Neural cell (in vitro differentiated cells): Measurements from ENCODE around the gene SLC12A7. TPM values are rescaled to one million over a fixed set of nuclear protein-coding genes. Genes with fewer than 3 reads are reported as not detected.

Experiments
- H2AFZ ChIP-seq: fragments of 200-600, 300-800 bp; sonication (generic), shearing (Covaris generic); 2 replicates; pipeline ENCODE4 v1.6.0; 2014; ENCODE audit warnings: low read depth, mild to moderate bottlenecking, antibody characterized with exemption, low read length, moderate library complexity
- H3F3A ChIP-seq: fragments of 200-600 bp; shearing (Covaris generic); 2 replicates; pipeline ENCODE4 v1.6.1; 2016; ENCODE audit warnings: mild to moderate bottlenecking, moderate library complexity, mixed read lengths, antibody characterized with exemption, low read length; ENCODE audit not compliant: insufficient read depth, poor library complexity, severe bottlenecking
- H3K27ac ChIP-seq: fragments of 200-600, 300-800 bp; sonication (generic), shearing (Covaris generic); 2 replicates; pipeline ENCODE4 v1.5.1; 2014; ENCODE audit warnings: mild to moderate bottlenecking, low read length, moderate library complexity
- H3K27me3 ChIP-seq: fragments of 300-800, 200-600 bp; sonication (generic), shearing (Covaris generic); 2 replicates; pipeline ENCODE4 v1.6.0; 2014; ENCODE audit warnings: mild to moderate bottlenecking, low read depth, low read length, moderate library complexity; ENCODE audit not compliant: insufficient read depth
- H3K36me3 ChIP-seq: fragments of 300-800, 200-600 bp; sonication (generic), shearing (Covaris generic); 2 replicates; pipeline ENCODE4 v1.5.1; 2014; ENCODE audit warnings: mild to moderate bottlenecking, antibody characterized with exemption, low read length, moderate library complexity; ENCODE audit not compliant: insufficient read depth
- H3K4me2 ChIP-seq: fragments of 300-800, 200-600 bp; sonication (generic), shearing (Covaris generic); 2 replicates; pipeline ENCODE4 v1.6.0; 2014; ENCODE audit warnings: mild to moderate bottlenecking, low read length
- H3K4me3 ChIP-seq: fragments of 300-800, 200-600 bp; sonication (generic), shearing (Covaris generic); 2 replicates; pipeline ENCODE4 v1.5.1; 2014; ENCODE audit warnings: mild to moderate bottlenecking, low read length, moderate library complexity
- H3K79me2 ChIP-seq: fragments of 200-600 bp; shearing (Covaris generic); replicated peaks from 2 replicates; pipeline ENCODE4 v1.6.0; 2014; ENCODE audit warnings: mild to moderate bottlenecking, low read length, moderate library complexity; ENCODE audit not compliant: insufficient read depth
- H3K9ac ChIP-seq: fragments of 300-800, 200-600 bp; sonication (generic), shearing (Covaris generic); 2 replicates; pipeline ENCODE4 v1.6.1; 2016; ENCODE audit warnings: mild to moderate bottlenecking, low read length, mixed read lengths
- H3K9me2 ChIP-seq: fragments of 200-600 bp; shearing (Covaris generic); 2 replicates; pipeline ENCODE4 v1.6.1; 2016; ENCODE audit warnings: mild to moderate bottlenecking, low read length, mixed read lengths; ENCODE audit not compliant: insufficient read depth
- H3K9me3 ChIP-seq: fragments of 200-600, 300-800 bp; sonication (generic), shearing (Covaris generic); 2 replicates; pipeline ENCODE4 v1.6.1; 2016; ENCODE audit warnings: mild to moderate bottlenecking, mixed run types, low read length, moderate library complexity, mixed read lengths
- H4K20me1 ChIP-seq: fragments of 200-600 bp; shearing (Covaris generic); 2 replicates; pipeline ENCODE4 v1.6.1; 2016; ENCODE audit warnings: mild to moderate bottlenecking, mixed run types; ENCODE audit not compliant: insufficient read depth
- CTCF ChIP-seq: fragments of 450-650 bp; IDR thresholded peaks from 2 replicates; pipeline ENCODE4 v1.5.1; 2014; ENCODE audit warnings: antibody characterized with exemption, mild to moderate bottlenecking, moderate library complexity; ENCODE audit not compliant: poor library complexity, severe bottlenecking
- EP300 ChIP-seq: fragments of 450-650 bp; conservative IDR thresholded peaks from 2 replicates; pipeline ENCODE4 v1.6.1; 2014; ENCODE audit warnings: antibody characterized with exemption, mild to moderate bottlenecking, moderate library complexity; ENCODE audit not compliant: poor library complexity, severe bottlenecking
- EZH2 ChIP-seq: fragments of 200-600, 300-800 bp; shearing (Covaris generic), sonication (generic); IDR thresholded peaks from 2 replicates; pipeline ENCODE4 v1.6.1; 2014; ENCODE audit warnings: antibody characterized with exemption, low read length, borderline replicate concordance, mild to moderate bottlenecking; ENCODE audit not compliant: insufficient read depth, poor library complexity, severe bottlenecking
- MXI1 ChIP-seq: fragments of 450-650 bp; conservative IDR thresholded peaks from 2 replicates; pipeline ENCODE4 v1.6.1; 2014; ENCODE audit warnings: antibody characterized with exemption, mild to moderate bottlenecking; ENCODE audit not compliant: poor library complexity, severe bottlenecking
- POLR2AphosphoS5 ChIP-seq: IDR thresholded peaks from 2 replicates; pipeline ENCODE4 v1.6.1; 2012
- RAD21 ChIP-seq: fragments of 450-650 bp; conservative IDR thresholded peaks from 2 replicates; pipeline ENCODE4 v1.6.1; 2014; ENCODE audit warnings: antibody characterized with exemption, mild to moderate bottlenecking, moderate library complexity
- REST ChIP-seq: IDR thresholded peaks from 2 replicates; pipeline ENCODE4 v1.6.1; 2012; ENCODE audit warnings: borderline replicate concordance
- SMC3 ChIP-seq: fragments of 450-650 bp; conservative IDR thresholded peaks from 2 replicates; pipeline ENCODE4 v1.6.1; 2014; ENCODE audit warnings: antibody characterized with exemption, mild to moderate bottlenecking, moderate library complexity; ENCODE audit not compliant: poor library complexity
- TAF1 ChIP-seq: IDR thresholded peaks from 2 replicates; pipeline ENCODE4 v1.6.1; 2012; ENCODE audit warnings: low read depth
- polyA plus RNA-seq: library from polyadenylated mRNA; depleted of rRNA; stranded (reverse); fragments of >200 nt; gene quantifications from 2 replicates; pipeline ENCODE4 v1.2.3, GENCODE V29; 2014

Gene SLC12A7
- polyA plus RNA-seq, 1 donor from 2014 or later = 4.5 TPM

- Histone ChIP-seq H3K4me3 (no peak overlapping the region), H2AFZ (no peak overlapping the region), H3K36me3 (no peaks in the 10 kb centered on the region), H3K9me2 (no peaks in the 10 kb centered on the region), H3K4me2 (no peak overlapping the region), H3K9me3 (no peaks in the 10 kb centered on the region), H4K20me1 (no peaks in the 10 kb centered on the region), H3K79me2 (no peaks in the 10 kb centered on the region), H3K27me3 (no peaks in the 10 kb centered on the region), H3K9ac (no peak overlapping the region), H3F3A (no peaks in the 10 kb centered on the region), H3K27ac (no peak overlapping the region)
- no peak for TF ChIP-seq RAD21
- TF ChIP-seq EP300 = no peak
- TF ChIP-seq SMC3 = no peak
- no peak for TF ChIP-seq MXI1
- TF ChIP-seq EZH2 = no peak
- no peak for TF ChIP-seq POLR2AphosphoS5
- no peak for TF ChIP-seq REST
- TF ChIP-seq TAF1 = no peak
- no peak for TF ChIP-seq CTCF
Measured at GRCh38 chr5:1087428-1087827, 24.4 kb downstream of the SLC12A7 start.

GRCh38 chr5:1086871-1087270 lies 25.0 kb downstream of the SLC12A7 start:
- Histone ChIP-seq H3K27me3 (no peaks in the 10 kb centered on the region), H4K20me1 (no peaks in the 10 kb centered on the region), H3K9ac (no peak overlapping the region), H3F3A (no peaks in the 10 kb centered on the region), H3K4me2 (no peak overlapping the region), H3K9me2 (no peaks in the 10 kb centered on the region), H3K36me3 (no peaks in the 10 kb centered on the region), H2AFZ (no peak overlapping the region), H3K79me2 (no peaks in the 10 kb centered on the region), H3K4me3 (no peak overlapping the region), H3K9me3 (no peaks in the 10 kb centered on the region), H3K27ac (no peak overlapping the region)
- TF ChIP-seq CTCF (no peak), RAD21 (no peak), REST (no peak), SMC3 (no peak), MXI1 (no peak)
